NCI-H1092 (cell line): ENCODE results near the gene GRID2.

Source experiments
- DNase-seq: peaks from one replicate; lab custom pipeline; 2025; lab: John Stamatoyannopoulos, UW

The GRID2 gene

DNA sequence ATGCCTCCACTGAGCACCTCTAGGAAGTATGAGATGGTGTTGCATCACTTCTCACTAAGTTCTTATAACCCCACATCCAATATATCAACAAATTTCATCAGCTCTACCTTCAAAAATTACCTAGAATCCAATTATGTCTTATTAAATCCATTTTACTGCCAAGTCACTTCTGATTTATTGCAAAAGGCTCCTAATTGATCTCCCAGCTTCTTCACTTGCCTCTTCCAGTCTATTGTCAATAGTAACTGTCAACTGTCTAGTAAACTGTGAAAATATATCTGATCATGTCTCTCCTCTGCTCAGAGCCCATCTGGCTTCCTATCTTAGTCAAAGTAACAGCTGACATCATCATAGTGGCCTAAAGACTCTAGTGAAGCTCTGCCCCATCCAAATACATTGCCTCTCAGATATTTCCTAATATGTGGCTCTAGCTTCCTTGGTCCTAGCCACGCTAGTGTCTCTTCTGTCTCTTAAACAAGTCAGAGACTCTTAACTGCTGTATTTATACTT lies 1110.3 kb downstream of the GRID2 start:
- DNase-seq, result no peak

DNA sequence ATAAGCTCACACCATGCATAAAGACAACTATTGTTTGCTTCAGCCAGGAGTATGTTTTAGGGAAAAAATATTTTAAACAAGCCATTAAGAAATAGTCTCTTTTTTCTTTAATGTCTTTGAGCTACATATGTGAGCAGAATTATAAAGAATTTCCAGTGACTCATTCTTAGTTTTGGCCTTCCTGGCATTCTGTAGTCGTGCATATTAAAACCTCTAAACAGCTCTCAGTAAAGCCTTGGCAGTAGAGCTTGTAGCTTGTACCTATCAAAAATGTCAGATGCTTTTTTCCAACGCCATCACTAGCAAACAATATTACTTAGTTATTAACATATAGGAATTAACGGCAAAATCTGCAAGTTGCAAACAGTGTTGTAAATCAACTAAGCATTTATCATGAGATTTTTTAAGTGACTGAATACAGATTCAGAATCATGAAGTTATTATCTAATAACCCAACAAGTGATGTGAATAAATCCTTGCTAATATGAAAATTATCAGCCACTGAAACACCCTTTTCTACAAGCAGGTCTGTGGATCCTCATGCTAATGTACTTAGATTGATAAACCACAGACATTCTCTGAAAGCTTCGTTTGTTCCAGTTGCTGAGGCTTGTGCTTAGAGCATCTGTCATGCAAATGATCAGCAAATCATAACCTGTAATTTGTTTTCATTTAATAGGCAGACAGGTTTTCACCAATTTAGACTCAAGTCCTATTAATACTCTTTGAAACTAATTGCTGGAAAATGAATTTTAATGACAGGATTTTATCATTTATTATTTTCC lies 1112.8 kb downstream of the GRID2 start:
- no peak for DNase-seq

DNA sequence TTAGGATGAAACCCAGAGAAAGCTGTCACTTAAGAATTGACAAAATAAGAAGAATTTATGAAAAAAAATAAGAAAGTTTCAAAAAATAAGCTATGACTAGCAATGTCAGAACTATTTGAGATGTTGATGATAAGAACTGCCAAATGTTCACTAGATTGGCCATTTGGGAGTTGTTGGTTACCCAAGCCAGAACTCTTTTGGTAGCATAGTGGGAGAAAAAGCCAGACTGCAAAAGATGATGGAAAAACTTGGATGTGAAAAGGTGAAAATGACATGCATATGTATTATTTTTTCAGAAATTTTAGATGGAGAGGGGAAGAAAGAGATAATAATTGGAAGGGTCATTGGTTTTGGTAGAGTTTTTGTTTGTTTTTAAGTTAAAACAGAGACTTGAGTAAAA lies 1127.6 kb downstream of the GRID2 start:
- no peak for DNase-seq

DNA sequence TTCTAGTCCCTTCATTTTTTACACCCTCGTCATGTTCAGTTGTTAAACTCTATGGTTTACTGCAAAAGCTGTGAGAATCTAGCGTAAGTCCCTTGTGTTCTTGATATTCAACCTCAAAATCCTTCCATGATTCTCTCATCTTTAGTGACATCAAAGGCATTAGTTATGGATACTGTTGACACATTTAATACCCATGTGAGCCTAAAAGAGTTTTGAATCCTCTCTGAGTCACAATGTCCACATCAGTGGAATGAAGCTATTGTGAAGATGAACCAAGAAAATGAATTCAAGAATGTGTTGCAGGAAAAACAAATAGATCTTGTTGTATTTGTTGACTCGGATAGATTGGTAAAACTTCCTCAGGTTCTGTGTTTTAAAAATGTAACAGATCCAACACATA lies 1130.1 kb downstream of the GRID2 start:
- no peak for DNase-seq

DNA sequence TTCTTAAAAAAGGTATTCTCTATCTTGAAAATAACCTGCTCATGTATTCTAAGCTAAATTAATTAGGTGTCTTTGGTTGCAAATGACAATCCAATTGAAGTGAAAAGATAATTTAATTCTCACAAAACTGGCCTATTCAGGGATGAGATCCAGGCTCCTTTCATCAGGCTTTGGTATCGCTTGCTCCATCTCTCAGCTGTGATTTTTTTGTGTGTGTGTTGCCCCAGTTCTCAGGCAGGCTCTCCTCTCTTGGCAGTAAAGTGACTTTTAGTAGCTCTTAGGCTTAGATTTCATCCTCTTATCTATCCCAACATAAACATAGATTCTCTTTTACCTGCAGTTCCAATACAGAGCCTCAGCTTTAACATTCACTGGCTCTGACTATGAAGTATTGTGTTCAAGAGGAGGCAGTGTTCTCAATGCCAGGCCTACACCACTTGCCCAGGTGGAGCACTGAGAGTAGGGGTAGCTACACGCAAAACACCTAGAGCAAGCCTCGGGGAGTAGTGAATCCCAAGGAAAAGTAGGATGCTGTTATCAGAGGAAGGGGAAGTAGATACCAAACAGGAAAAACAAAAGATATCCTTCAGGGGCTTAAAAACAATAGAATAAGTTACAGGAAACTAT lies 1132.3 kb downstream of the GRID2 start:
- no peak for DNase-seq

DNA sequence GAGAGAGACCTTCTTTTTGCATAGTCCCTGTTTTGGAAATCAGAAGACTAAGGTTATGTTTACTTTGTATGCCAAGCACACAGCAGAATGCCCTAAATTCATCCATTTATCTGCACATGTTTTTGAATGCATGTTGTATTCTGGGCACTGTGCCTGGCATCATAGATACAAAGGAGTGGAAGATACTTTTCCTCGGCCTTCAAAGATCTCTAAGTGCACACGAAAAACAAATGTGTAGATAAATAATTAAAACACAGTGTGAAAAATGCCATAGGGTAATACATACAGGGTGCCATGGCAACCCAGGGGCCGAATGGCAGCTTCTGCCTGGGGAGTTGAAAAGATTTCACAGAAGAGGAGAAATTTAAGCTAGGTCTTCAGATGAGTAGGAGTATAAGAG lies 1134.2 kb downstream of the GRID2 start:
- DNase-seq, result no peak

DNA sequence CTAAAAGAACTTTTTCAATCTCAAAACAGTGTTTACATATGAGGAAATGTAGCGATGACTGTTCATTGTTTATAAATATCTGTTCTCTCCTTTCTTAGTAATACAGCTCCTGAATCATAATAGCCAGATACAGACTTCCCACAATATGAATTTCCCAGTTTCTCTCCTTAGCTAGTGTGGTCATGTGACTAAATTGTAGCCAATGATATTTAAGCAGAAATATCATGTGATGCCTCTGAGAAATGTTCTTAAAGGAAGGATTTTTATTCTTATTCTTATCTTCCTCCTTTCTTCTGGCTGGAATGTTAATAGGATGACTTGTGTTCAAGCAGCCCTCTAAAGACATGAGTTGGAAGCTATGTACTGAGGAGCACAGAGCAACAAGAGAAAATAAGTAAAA lies 1141.1 kb downstream of the GRID2 start:
- DNase-seq, result no peak

DNA sequence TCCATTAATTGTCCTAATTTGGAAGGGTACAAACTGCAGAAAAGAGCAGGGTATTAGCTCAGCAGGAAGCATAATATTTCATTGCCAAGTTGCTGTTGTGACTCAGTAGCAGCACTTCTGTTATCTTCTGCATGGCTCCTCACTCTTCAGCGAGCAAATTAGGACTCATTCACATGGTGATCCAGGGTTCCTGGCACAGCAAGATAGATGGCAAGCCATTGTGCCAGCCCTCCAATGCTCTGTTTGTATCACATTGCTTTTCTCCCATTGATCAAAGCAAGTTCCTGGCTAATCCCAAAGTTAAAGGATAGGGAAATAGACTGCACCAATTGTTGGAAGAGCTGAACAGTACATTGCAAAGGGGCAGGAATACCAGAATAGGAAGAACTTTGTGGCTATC lies 1142.3 kb downstream of the GRID2 start:
- DNase-seq, result no peak

DNA sequence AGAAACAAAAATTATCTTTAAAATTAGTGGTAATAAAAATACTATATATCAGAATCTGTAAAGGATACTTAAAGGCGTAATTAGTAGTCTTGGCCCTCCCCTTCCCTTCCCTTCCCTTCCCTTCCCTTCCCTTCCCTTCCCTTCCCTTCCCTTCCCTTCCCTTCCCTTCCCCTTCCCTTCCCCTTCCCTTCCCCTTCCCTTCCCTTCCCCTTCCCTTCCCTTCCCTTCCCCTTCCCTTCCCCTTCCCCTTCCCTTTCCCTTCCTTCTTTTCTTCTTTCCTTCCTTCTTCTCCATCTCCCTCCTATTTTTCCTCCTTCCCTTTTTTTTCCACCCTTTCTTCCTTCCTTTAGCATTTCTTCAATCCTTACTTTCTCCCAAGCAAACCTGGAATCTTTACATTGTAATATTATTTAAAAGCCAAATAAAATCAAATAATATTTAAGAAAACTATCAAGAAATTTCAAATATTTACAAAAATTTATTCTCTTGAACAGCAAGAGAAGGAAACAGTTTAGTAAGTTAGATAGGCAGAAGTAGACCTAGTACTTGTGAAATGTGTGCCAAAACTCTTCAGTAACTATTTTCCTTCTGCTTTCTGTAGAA lies 1145.0 kb downstream of the GRID2 start:
- no peak for DNase-seq

DNA sequence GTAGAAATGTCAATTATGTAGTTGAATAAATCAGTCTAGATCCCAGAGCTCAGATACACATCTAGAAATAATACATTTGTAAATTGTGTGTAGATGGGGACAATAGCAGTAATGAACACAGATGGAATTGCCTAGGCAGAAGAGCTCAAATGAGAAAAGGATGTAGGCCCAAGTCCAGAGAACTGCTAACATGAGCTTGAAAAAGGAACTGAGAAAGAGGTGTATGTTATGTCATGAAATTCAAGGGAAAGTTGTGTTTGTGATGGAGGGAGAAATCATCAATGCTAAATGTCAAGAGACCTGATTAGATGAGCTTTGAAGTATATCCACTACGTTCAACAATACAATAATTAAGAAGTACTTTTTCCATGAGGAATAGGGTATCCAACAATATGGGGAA lies 1148.2 kb downstream of the GRID2 start:
- DNase-seq, result no peak

DNA sequence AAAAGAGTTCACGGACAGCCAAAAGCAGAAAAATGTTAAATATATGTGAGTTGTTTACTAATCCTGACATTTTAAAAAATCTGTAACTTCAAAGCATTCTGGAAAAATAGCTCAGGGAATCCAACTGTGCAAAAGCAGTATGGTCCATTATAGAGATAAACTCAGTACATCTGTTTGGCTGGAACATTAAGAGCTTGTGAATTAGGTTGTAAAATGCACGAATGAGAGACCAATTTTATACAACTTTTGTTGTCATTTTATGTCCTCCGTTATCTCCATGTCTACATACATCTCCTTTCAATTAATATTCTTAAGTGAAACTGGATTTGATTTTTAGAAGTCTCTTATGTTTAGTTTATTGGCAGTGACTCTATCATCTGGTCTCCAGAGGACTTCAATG lies 1157.8 kb downstream of the GRID2 start:
- DNase-seq, result no peak

DNA sequence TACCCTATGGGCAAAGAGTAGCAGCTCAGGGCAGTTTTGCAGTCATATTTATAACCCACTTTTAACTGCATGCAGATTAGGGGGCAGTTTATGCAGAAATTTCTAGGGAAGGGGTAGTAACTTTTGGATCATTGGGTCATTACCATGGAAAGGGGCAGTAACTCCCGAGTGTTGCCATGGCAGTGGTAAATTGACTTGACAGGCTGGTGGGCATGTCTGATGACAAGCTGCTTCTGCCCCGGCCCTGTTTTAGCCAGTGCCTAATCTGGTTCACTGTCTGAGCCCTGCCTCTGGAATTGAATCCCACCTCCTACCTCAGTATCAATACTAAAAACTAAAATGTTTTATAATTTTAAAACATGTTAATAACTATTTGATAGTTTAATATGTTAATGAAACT lies 1162.7 kb downstream of the GRID2 start:
- DNase-seq, result no peak

DNA sequence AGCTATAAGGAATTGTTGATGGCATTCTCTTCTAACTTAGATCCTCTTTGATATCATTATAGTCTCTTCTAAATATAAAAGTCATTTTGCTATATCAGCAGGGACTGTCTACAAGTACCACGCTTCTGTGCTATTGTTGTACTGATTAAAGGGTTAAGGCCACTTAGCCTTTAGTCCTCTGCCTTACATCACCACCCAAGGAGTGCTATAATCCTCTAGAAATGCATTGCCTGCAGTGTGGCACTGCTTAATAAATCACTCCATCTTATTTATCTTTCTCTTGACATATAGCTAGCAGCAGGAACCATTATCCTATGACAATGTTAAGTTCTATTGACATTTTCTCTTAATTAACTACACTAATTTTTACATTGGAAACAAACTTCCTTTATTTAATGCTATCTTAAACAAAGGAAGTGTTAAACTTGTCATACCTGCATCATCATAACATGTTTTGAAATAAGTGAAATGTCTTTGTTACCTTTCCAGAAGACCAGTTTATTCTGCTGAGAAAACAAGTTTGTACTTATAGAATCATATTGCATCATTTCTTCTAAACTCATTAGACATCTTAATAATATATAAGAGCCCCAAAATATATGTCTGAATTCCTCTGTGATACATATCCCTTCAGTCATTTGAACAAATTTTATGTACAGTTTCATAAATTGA lies 1163.9 kb downstream of the GRID2 start:
- DNase-seq, result no peak

DNA sequence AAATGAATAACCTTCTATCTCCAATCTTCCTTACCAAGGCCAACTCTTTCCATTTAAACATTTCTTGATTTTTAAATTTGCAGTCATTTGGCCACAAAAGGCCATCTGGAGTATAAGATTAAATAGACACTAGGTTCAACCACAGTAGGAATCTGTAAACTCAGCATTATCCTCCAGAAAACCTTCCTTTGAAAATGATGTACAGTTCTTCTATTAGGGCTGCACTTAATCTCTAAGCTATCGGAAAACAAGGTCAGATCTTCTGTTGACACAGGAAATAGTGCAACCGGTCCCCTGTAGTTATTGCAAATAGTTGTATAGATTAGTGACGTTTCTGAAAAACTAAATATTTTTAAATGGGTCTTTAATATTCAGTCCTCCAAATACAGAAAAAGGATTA lies 1165.8 kb downstream of the GRID2 start:
- DNase-seq, result no peak

DNA sequence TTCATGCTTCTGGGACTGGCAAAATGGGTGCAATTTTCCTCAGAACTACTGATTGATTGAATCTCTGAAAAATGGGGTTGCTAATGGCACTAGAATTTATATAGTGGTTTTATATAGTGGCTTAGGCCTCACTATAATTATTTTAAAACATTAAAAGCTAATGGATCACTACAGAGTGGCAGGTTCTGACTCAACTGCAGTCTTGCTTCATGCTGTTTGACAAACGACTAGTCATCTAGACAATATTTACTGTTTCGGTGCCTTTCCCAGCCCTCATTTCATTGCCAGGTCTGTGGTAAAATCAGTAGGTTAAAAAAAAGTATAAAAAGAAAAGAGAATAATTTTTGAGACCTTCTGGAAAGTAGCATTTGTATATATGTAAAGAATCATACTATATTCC lies 1172.0 kb downstream of the GRID2 start:
- DNase-seq, result no peak

DNA sequence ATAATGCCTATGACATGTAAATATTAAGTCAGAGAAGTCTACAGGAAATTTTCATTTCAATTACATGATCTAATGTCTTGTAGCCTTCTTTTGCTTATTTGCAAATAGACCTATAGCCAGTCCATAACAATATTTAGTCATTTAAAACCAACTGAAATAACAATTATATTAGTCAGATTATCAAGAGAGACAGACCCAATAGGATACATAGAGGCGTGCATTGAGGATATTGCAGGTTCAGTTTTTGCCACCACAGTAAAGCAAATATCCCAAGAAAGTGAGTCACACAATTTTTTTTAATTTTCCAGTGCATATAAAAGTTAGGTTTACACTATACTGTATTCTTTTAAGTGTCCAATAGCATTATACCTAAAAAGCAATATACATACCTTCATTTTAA lies 1175.0 kb downstream of the GRID2 start:
- DNase-seq, result no peak

DNA sequence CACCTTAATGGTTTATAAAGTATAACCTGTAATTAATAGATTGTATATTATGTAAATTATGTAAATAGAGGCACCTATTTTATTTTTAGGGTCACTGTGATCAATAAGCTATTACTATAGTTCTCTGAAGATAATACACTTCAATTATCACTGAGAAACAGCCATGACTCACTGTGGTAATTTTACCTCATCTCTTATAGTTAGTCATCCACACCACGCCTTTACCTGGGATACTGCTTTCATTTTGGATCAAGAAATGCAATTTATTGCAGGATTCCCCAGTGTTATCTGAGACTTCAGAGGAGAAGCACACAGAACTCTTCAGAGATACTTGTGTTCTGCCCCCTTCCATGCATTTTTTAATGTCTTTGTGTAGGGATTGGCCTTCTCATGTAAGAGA lies 1176.7 kb downstream of the GRID2 start:
- DNase-seq, result no peak

DNA sequence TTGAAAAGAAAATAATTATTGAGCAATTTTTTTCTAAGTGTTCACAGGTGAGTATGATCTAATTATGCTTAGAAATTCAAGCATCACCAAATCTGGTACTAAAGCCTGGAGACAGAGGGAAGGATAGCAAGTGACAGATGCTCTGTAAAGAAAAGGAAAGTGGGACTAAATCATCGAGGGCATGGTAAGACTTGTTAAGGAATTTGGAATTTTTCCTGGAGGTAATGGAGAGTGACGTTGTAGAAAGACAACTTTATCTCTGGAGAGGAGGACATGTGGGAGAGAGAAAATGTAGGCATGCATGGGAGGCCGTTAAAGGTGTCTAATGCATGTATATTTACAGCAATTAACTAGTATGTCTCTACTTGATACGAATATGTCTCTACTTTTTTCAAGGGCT lies 1191.6 kb downstream of the GRID2 start:
- no peak for DNase-seq

DNA sequence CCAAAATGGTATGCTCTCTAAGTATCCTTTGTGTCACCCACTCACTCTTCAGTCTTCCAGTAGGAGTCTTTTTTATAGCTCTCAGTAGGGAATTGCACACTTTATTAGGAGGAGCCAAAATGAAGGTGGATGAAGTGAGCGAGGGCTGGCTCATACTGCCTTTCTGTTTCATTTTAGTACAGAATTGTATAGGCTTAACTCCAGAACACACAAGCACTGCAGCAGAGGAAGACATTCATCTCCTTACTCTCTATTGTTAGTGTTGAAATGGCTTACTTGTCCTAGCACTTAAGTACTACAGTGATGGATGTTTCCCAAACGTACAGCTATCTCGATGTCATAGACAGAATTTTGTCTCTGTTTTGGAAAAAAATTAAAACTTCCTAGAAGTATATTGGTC lies 1197.5 kb downstream of the GRID2 start:
- no peak for DNase-seq

DNA sequence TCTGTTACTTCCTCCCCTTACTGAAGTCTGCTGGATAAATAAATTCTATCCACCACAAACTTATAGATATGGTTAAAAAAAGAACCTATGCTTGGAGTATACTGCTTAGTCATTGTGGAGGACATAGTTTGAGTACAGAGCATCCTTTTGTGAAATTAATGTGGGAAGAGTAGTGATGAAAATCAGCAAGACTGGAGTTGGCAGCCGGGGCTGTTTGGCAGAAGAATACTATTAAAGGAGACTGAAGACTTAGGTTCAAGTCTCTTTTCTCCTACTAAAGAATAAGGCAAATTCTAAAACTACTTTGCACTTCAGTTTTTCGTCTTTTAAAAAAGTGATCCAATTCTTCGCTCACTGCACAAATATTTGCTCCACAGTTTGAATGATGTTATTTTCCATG lies 1198.2 kb downstream of the GRID2 start:
- no peak for DNase-seq

DNA sequence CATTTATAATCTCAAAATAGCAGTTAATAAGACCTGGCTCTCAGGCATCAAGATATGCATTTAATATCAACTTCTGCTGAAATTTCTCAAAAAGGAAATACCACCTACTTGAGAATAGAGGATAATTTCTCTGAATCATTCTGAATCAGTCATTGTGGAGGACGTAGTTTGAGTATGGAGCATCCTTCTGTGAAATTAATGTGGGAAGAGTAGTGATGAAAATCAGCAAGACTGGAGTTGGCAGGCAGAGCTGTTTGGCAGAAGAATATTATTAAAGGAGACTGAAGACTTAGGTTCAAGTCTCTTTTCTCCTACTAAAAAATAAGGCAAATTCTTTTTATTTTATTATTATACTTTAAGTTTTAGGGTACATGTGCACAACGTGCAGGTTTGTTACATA lies 1199.2 kb downstream of the GRID2 start:
- no peak for DNase-seq

DNA sequence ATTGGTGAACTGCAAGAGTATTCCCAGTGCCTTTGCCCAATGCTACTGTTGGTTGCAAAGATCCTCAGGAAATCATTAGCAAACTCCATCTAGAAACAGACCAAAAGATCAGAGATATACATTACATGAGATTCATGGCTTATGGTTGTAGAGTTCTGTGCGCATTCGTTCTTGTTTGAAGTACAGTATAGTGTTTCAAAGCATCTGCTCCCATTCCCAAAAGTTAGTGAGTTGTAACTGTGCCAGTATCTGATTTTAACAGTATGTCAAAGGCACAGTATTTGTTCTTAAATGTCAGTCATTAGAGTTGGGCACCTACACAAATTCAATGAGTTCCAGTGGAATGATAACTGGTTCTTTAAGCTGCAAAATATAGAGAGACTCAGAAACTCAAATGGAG lies 1210.1 kb downstream of the GRID2 start:
- no peak for DNase-seq

DNA sequence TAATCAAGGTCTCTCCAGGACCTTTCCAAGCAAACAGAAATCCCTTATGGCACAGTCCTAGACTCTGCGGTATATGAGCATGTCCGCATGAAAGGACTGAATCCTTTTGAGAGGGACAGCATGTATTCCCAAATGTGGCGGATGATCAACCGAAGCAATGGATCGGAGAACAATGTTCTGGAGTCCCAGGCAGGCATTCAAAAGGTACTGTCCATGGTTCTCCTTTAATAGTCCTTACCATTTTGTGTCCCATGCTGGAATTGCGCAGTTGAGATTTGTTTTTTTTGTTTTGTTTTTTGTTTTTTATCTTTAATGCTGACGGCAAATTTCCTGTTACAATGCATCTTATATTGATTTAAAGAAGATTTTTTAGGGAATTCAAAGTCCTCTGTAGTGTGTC lies 1211.4 kb downstream of the GRID2 start:
- DNase-seq, result no peak
